GM18526 (cell line): Measurements from ENCODE around the gene COL4A6.

Experiments
- POLR2A ChIP-seq: IDR thresholded peaks from 3 replicates; pipeline ENCODE4 v1.6.1; 2011; ENCODE audit not compliant: insufficient read length; ENCODE audit errors: extremely low read depth

Gene COL4A6

GRCh38 chrX:108438110-108438623 lies at the start of gene COL4A6:
TSS of gene COL4A6 (minus strand) at chrX:108438422. CDS start at chrX:108438196, 226 bp downstream.
- no peak for TF ChIP-seq POLR2A

- no peak for TF ChIP-seq POLR2A
These were observed 47.7 kb upstream of the COL4A6 start for GRCh38 chrX:108485960-108486359.

GRCh38 chrX:108484251-108484650 lies 46.0 kb upstream of the COL4A6 start:
- TF ChIP-seq POLR2A: no peak

- no peak for TF ChIP-seq POLR2A
These were observed 35.8 kb upstream of the COL4A6 start for GRCh38 chrX:108473979-108474378.

GRCh38 chrX:108468486-108468885 lies 30.3 kb upstream of the COL4A6 start:
- no peak for TF ChIP-seq POLR2A

- TF ChIP-seq POLR2A: no peak
These were observed 26.4 kb upstream of the COL4A6 start for GRCh38 chrX:108464604-108465003.

- TF ChIP-seq POLR2A: no peak
These were observed 18.8 kb upstream of the COL4A6 start for GRCh38 chrX:108456971-108457477.

- TF ChIP-seq POLR2A: no peak
These were observed 15.6 kb upstream of the COL4A6 start for GRCh38 chrX:108453841-108454240.

GRCh38 chrX:108447303-108447702 lies 9.1 kb upstream of the COL4A6 start:
- TF ChIP-seq POLR2A: no peak

GRCh38 chrX:108442901-108443464 lies 4.8 kb upstream of the COL4A6 start:
- no peak for TF ChIP-seq POLR2A

GRCh38 chrX:108439961-108440696 lies 1.9 kb upstream of the COL4A6 start:
- TF ChIP-seq POLR2A: no peak

GRCh38 chrX:108439426-108439942 lies 1.3 kb upstream of the COL4A6 start, which contains the start of gene COL4A5:
TSS of gene COL4A5 (plus strand) at chrX:108439838. CDS start at chrX:108440126, 288 bp downstream.
- no peak for TF ChIP-seq POLR2A

- no peak for TF ChIP-seq POLR2A
These were observed 693 bp downstream of the COL4A6 start for GRCh38 chrX:108437349-108438109.

- no peak for TF ChIP-seq POLR2A
These were observed 3.0 kb downstream of the COL4A6 start for GRCh38 chrX:108435261-108435660.

GRCh38 chrX:108426262-108426661 lies 12.0 kb downstream of the COL4A6 start:
- no peak for TF ChIP-seq POLR2A
